Muscle of leg (tissue), 11 donors: Measurements from ENCODE around the gene COL4A4. TPM values are rescaled to one million over a fixed set of nuclear protein-coding genes. Genes with fewer than 3 reads are reported as not detected.

Experiments used
- DNase-seq: peaks from one replicate; pipeline ENCODE4 v3.0.0; 2013
- H3K27ac ChIP-seq: one replicate; pipeline ENCODE4 v1.5.1; 2013; ENCODE audit warnings: mild to moderate bottlenecking, low read length, control low read depth
- H3K27me3 ChIP-seq: one replicate; pipeline ENCODE4 v1.6.1; 2013; ENCODE audit warnings: low read length; ENCODE audit not compliant: control insufficient read depth, insufficient read depth
- H3K36me3 ChIP-seq: one replicate; pipeline ENCODE4 v1.6.1; 2013; ENCODE audit warnings: low read length; ENCODE audit not compliant: control insufficient read depth, insufficient read depth
- H3K4me1 ChIP-seq: one replicate; pipeline ENCODE4 v1.6.1; 2013; ENCODE audit warnings: low read length; ENCODE audit not compliant: control insufficient read depth, insufficient read depth
- H3K4me3 ChIP-seq: one replicate; pipeline ENCODE4 v1.5.1; 2013; ENCODE audit warnings: low read length, control low read depth
- H3K9me3 ChIP-seq: replicated peaks from 2 replicates; pipeline ENCODE4 v1.6.1; 2013; ENCODE audit warnings: low read depth, low read length; ENCODE audit not compliant: control insufficient read depth
- WGBS: methylation state at CpG from one replicate; pipeline ENCODE4 v1.1.5; 2013; ENCODE audit warnings: missing lambda C conversion rate; ENCODE audit not compliant: insufficient coverage; 5-methylcytosine and 5-hydroxymethylcytosine counted together
- polyA plus RNA-seq, 8 donors: library from polyadenylated mRNA; unstranded; fragments of 120-200 nt; gene quantifications; one replicate each; pipeline versions ENCODE4 v1.2.1 to v1.2.3, GENCODE V29; 2013; ENCODE audit warnings: inconsistent platforms in 1 of 8, low replicate concordance in 1 of 8; ENCODE audit not compliant: insufficient read length in 8 of 8, insufficient read depth in 1 of 8
- total RNA-seq: library from RNA; stranded (reverse); fragments of 120-200 nt; gene quantifications from one replicate; pipeline ENCODE4 v1.2.4, GENCODE V29; 2013

Gene COL4A4
- total and polyA plus RNA-seq, 9 donors: 0.03 to 0.31 (median 0.06) TPM

- no peaks in the 10 kb centered on the region for H3K27me3 ChIP-seq
- no peaks in the 10 kb centered on the region for H3K36me3 ChIP-seq
- 100% methylated on average over 1 of the region's 3 CpGs for WGBS
- H3K4me1 ChIP-seq: no peaks in the 10 kb centered on the region
- no peak overlapping the region for H3K27ac ChIP-seq
- no peak for DNase-seq
- peaks cover 4% of the 10 kb centered on the region for H3K9me3 ChIP-seq
- no peak overlapping the region for H3K4me3 ChIP-seq
Observed at GRCh38 chr2:227147023-227147422, 17.0 kb downstream of the COL4A4 start.

- Histone ChIP-seq H3K4me1 (no peaks in the 10 kb centered on the region), H3K4me3 (no peak overlapping the region), H3K36me3 (no peaks in the 10 kb centered on the region), H3K27me3 (no peaks in the 10 kb centered on the region), H3K27ac (no peak overlapping the region), H3K9me3 (peaks cover 4% of the 10 kb centered on the region)
- no peak for DNase-seq
- WGBS: 84% methylated on average over 4 of the region's 6 CpGs
Observed at GRCh38 chr2:227146456-227146855, 17.5 kb downstream of the COL4A4 start.

GRCh38 chr2:227143895-227144294 lies 20.1 kb downstream of the COL4A4 start:
- Histone ChIP-seq H3K4me3 (no peak overlapping the region), H3K36me3 (no peaks in the 10 kb centered on the region), H3K4me1 (no peaks in the 10 kb centered on the region), H3K9me3 (peaks cover 4% of the 10 kb centered on the region), H3K27ac (no peak overlapping the region), H3K27me3 (no peaks in the 10 kb centered on the region)
- no peak for DNase-seq
- WGBS: 0% methylated on average over 1 of the region's 1 CpG

- no peaks in the 10 kb centered on the region for H3K27me3 ChIP-seq
- no peak overlapping the region for H3K27ac ChIP-seq
- no peak for DNase-seq
- no peak overlapping the region for H3K4me3 ChIP-seq
- no peaks in the 10 kb centered on the region for H3K36me3 ChIP-seq
- no peaks in the 10 kb centered on the region for H3K9me3 ChIP-seq
- WGBS: no CpG with 5 or more reads among the region's 4 CpGs
- no peaks in the 10 kb centered on the region for H3K4me1 ChIP-seq
Observed at GRCh38 chr2:227141301-227141700, 22.7 kb downstream of the COL4A4 start.

- no peaks in the 10 kb centered on the region for H3K27me3 ChIP-seq
- no peaks in the 10 kb centered on the region for H3K4me1 ChIP-seq
- WGBS: 83% methylated on average over 2 of the region's 5 CpGs
- no peaks in the 10 kb centered on the region for H3K9me3 ChIP-seq
- no peak overlapping the region for H3K27ac ChIP-seq
- DNase-seq: no peak
- no peaks in the 10 kb centered on the region for H3K36me3 ChIP-seq
- no peak overlapping the region for H3K4me3 ChIP-seq
Observed at GRCh38 chr2:227134591-227134990, 29.4 kb downstream of the COL4A4 start.

GRCh38 chr2:227132986-227133385 lies 31.0 kb downstream of the COL4A4 start:
- H3K36me3 ChIP-seq: no peaks in the 10 kb centered on the region
- 8% methylated on average over 2 of the region's 4 CpGs for WGBS
- DNase-seq: peak; percentile 15

GRCh38 chr2:227130636-227131035 lies 33.4 kb downstream of the COL4A4 start:
- Histone ChIP-seq H3K27ac (no peak overlapping the region), H3K4me3 (no peak overlapping the region), H3K4me1 (no peaks in the 10 kb centered on the region), H3K36me3 (no peaks in the 10 kb centered on the region), H3K9me3 (no peaks in the 10 kb centered on the region), H3K27me3 (peaks cover 4% of the 10 kb centered on the region)
- no peak for DNase-seq
- 93% methylated on average over 8 of the region's 8 CpGs for WGBS

More at GRCh38 chr2:227132986-227133385, 31.0 kb downstream of the COL4A4 start:
- H3K9me3 ChIP-seq: no peaks in the 10 kb centered on the region
- no peaks in the 10 kb centered on the region for H3K4me1 ChIP-seq
- H3K27me3 ChIP-seq: peaks cover 4% of the 10 kb centered on the region
- no peak overlapping the region for H3K4me3 ChIP-seq
- no peak overlapping the region for H3K27ac ChIP-seq

- H3K36me3 ChIP-seq: no peaks in the 10 kb centered on the region
- DNase-seq: no peak
- H3K4me1 ChIP-seq: no peaks in the 10 kb centered on the region
- WGBS: 19% methylated on average over 2 of the region's 8 CpGs
- peaks cover 4% of the 10 kb centered on the region for H3K27me3 ChIP-seq
- H3K4me3 ChIP-seq: no peak overlapping the region
- H3K9me3 ChIP-seq: no peaks in the 10 kb centered on the region
- no peak overlapping the region for H3K27ac ChIP-seq
Observed at GRCh38 chr2:227127201-227127600, 36.8 kb downstream of the COL4A4 start.

- Histone ChIP-seq H3K36me3 (no peaks in the 10 kb centered on the region), H3K4me1 (no peaks in the 10 kb centered on the region), H3K9me3 (no peaks in the 10 kb centered on the region), H3K4me3 (no peak overlapping the region), H3K27me3 (peaks cover 4% of the 10 kb centered on the region), H3K27ac (no peak overlapping the region)
- WGBS: 48% methylated on average over 3 of the region's 5 CpGs
- no peak for DNase-seq
Observed at GRCh38 chr2:227125506-227125905, 38.5 kb downstream of the COL4A4 start.

GRCh38 chr2:227124811-227125210 lies 39.2 kb downstream of the COL4A4 start:
- H3K27me3 ChIP-seq: peaks cover 4% of the 10 kb centered on the region
- H3K27ac ChIP-seq: no peak overlapping the region
- no peak overlapping the region for H3K4me3 ChIP-seq
- no peak for DNase-seq
- H3K9me3 ChIP-seq: no peaks in the 10 kb centered on the region
- no CpG with 5 or more reads among the region's 2 CpGs for WGBS
- no peaks in the 10 kb centered on the region for H3K36me3 ChIP-seq
- H3K4me1 ChIP-seq: no peaks in the 10 kb centered on the region

- WGBS: 65% methylated on average over 4 of the region's 4 CpGs
- no peak for DNase-seq
- Histone ChIP-seq H3K27me3 (peaks cover 4% of the 10 kb centered on the region), H3K9me3 (no peaks in the 10 kb centered on the region), H3K36me3 (no peaks in the 10 kb centered on the region), H3K4me1 (no peaks in the 10 kb centered on the region), H3K4me3 (no peak overlapping the region), H3K27ac (no peak overlapping the region)
Observed at GRCh38 chr2:227123697-227124096, 40.3 kb downstream of the COL4A4 start.
